HepG2 (cell line): ENCODE measurements around the gene C14orf132. TPM values are rescaled to one million over a fixed set of nuclear protein-coding genes. Genes with fewer than 3 reads are reported as not detected.

Experiments used
- ATAC-seq: fragments of 200-7000 bp; cut with Tn5 transposase; 3 replicates; pipeline ENCODE4 v1.9.1; 2020; ENCODE audit warnings: mild to moderate bottlenecking, moderate library complexity
- BruUV-seq: library from RNA; stranded (reverse); fragments of 400-500 nt; replicated peaks from 2 replicates; lab custom pipeline; 2021; lab: Mats Ljungman, UMichigan
- CTCF ChIA-PET: fragments of 300-600 bp; formaldehyde crosslinking; extraction: SDS; loops from one replicate; lab custom pipeline; 2021; ENCODE audit warnings: low total read pairs, inconsistent platforms, low intra/inter-chr PET ratio; lab: Yijun Ruan, JAX
- POLR2A ChIA-PET: fragments of 350-600 bp; sonication (Branson Sonifier 250); formaldehyde crosslinking; loops from one replicate; lab custom pipeline; 2020; ENCODE audit warnings: antibody characterized with exemption, inconsistent platforms; lab: Yijun Ruan, JAX
- DNase-seq: peaks from one replicate; pipeline ENCODE4 v3.0.0-alpha.2; 2015; ENCODE audit warnings: low spot score
- FAIRE-seq: peaks from 3 replicates; lab custom pipeline; 2011; peaks lifted over from hg19 to GRCh38; lab: Jason Lieb, UNC
- H2AFZ ChIP-seq: one replicate; pipeline ENCODE4 v1.6.1; 2011; ENCODE audit warnings: low read length, inconsistent platforms
- H3K27ac ChIP-seq: fragments of 300-600 bp; 3 replicates; pipeline ENCODE4 v1.8.0; 2011; ENCODE audit warnings: mixed run types, mild to moderate bottlenecking, mixed read lengths, low read length, inconsistent platforms; ENCODE audit not compliant: insufficient read depth; ENCODE audit errors: extremely low read length
- H3K27me3 ChIP-seq, 2 experiments: fragments of 200-600 bp in 1 of 2; 2 replicates in 1 of 2; 3 replicates in 1 of 2; pipeline versions ENCODE4 v1.6.0 to v1.8.0; 2011; ENCODE audit warnings: low read length in 2 of 2, mild to moderate bottlenecking in 2 of 2, moderate library complexity in 2 of 2, inconsistent platforms in 1 of 2; ENCODE audit not compliant: insufficient read depth in 2 of 2, control insufficient read depth in 1 of 2
- H3K36me3 ChIP-seq, 2 experiments: fragments of 200-600 bp in 1 of 2; replicated peaks in 1 of 2; 2 replicates in 1 of 2; 3 replicates in 1 of 2; pipeline versions ENCODE4 v1.5.1 to v1.8.0; 2011; ENCODE audit warnings: low read length in 2 of 2, inconsistent platforms in 1 of 2; ENCODE audit not compliant: insufficient read depth in 2 of 2, control insufficient read depth in 1 of 2
- H3K4me1 ChIP-seq: 2 replicates; pipeline ENCODE4 v1.5.1; 2012; ENCODE audit warnings: low read length, inconsistent platforms; ENCODE audit not compliant: insufficient read depth
- H3K4me2 ChIP-seq: 2 replicates; pipeline ENCODE4 v1.6.0; 2011; ENCODE audit warnings: low read depth, low read length, inconsistent platforms
- H3K4me3 ChIP-seq, 3 experiments: fragments of 200-600 bp in 1 of 3; sonication (generic), shearing (Covaris generic) in 1 of 3; replicated peaks in 1 of 3; 2 replicates each; pipeline ENCODE4 v1.5.1; 2011 to 2016; ENCODE audit warnings: low read length in 3 of 3, inconsistent platforms in 2 of 3, low read depth in 2 of 3, mild to moderate bottlenecking in 2 of 3, control low read depth in 1 of 3, mixed read lengths in 1 of 3; ENCODE audit not compliant: insufficient read depth in 1 of 3
- H3K79me2 ChIP-seq: one replicate; pipeline ENCODE4 v1.6.1; 2011; ENCODE audit warnings: low read length, inconsistent platforms; ENCODE audit not compliant: insufficient read depth
- H3K9ac ChIP-seq: 2 replicates; pipeline ENCODE4 v1.6.0; 2011; ENCODE audit warnings: mild to moderate bottlenecking, low read depth, low read length, inconsistent platforms; ENCODE audit not compliant: insufficient read depth
- H3K9me3 ChIP-seq: 2 replicates; pipeline ENCODE4 v1.5.1; 2012; ENCODE audit warnings: mild to moderate bottlenecking, low read length
- H4K20me1 ChIP-seq: 2 replicates; pipeline ENCODE4 v1.6.0; 2011; ENCODE audit warnings: inconsistent platforms, mild to moderate bottlenecking, low read length, moderate library complexity; ENCODE audit not compliant: insufficient read depth
- EP300 ChIP-seq, 3 experiments: sonication (generic) in 1 of 3; formaldehyde crosslinking in 1 of 3; IDR thresholded peaks; 2 replicates each; pipeline versions ENCODE4 v1.5.1 to v1.6.1; 2011 to 2020; ENCODE audit warnings: low read depth in 2 of 3, low read length in 2 of 3, borderline replicate concordance in 1 of 3, improper control_type of control experiment in 1 of 3, mild to moderate bottlenecking in 1 of 3, missing genetic modification reagents in 1 of 3, moderate library complexity in 1 of 3
- FOXA1 ChIP-seq, 2 experiments: fragments of 450-650 bp in 1 of 2; sonication (generic) in 1 of 2; formaldehyde crosslinking in 1 of 2; IDR thresholded peaks; 2 replicates each; pipeline versions ENCODE4 v1.4.0 to v1.6.1; 2016 to 2020; ENCODE audit warnings: missing genetic modification reagents in 1 of 2
- FOXK1 ChIP-seq: sonication (generic); formaldehyde crosslinking; IDR thresholded peaks from 2 replicates; pipeline ENCODE4 v1.4.0; 2020; ENCODE audit warnings: low read depth, missing genetic modification reagents, borderline replicate concordance
- GMEB2 ChIP-seq: IDR thresholded peaks from 2 replicates; pipeline ENCODE4 v1.6.1; 2016; ENCODE audit warnings: missing biosample characterization, missing genetic modification reagents, low read depth
- IKZF4 ChIP-seq: sonication (generic); formaldehyde crosslinking; IDR thresholded peaks from 2 replicates; pipeline ENCODE4 v1.5.1; 2020; ENCODE audit warnings: borderline replicate concordance, mild to moderate bottlenecking, low read depth, missing genetic modification reagents; ENCODE audit errors: not compliant biosample characterization
- MIER2 ChIP-seq: IDR thresholded peaks from 2 replicates; pipeline ENCODE4 v1.6.1; 2016; ENCODE audit warnings: missing biosample characterization, missing genetic modification reagents
- PATZ1 ChIP-seq: sonication (generic); formaldehyde crosslinking; IDR thresholded peaks from 2 replicates; pipeline ENCODE4 v1.4.0; 2020; ENCODE audit warnings: missing genetic modification reagents
- PLRG1 ChIP-seq: fragments of 450-650 bp; conservative IDR thresholded peaks from 2 replicates; pipeline ENCODE4 v1.6.1; 2016
- TCF7 ChIP-seq: sonication (generic); IDR thresholded peaks from 2 replicates; pipeline ENCODE4 v1.6.1; 2016; ENCODE audit warnings: antibody characterized with exemption, low read depth
- TSC22D2 ChIP-seq: sonication (generic); formaldehyde crosslinking; IDR thresholded peaks from 2 replicates; pipeline ENCODE4 v1.5.1; 2020; ENCODE audit warnings: missing genetic modification reagents, mild to moderate bottlenecking, borderline replicate concordance
- YEATS4 ChIP-seq: sonication (generic); formaldehyde crosslinking; IDR thresholded peaks from 2 replicates; pipeline ENCODE4 v1.4.0; 2020; ENCODE audit warnings: missing genetic modification reagents, borderline replicate concordance
- ZNF792 ChIP-seq: IDR thresholded peaks from 2 replicates; pipeline ENCODE4 v1.6.1; 2016
- WGBS: methylation state at CpG from one replicate; pipeline ENCODE4 v1.1.6; 2017; ENCODE audit warnings: low lambda C conversion rate; 5-methylcytosine and 5-hydroxymethylcytosine counted together
- in situ Hi-C: cut with HindIII; loops from 2 replicates; pipeline ENCODE4 v1.10.0; 2017; ENCODE audit warnings: low pct_unique_long_range_greater_than_20kb; ENCODE audit not compliant: extremely low pct_ligation_motif_present
- intact Hi-C: fragments of 100-400 bp; cut with micrococcal nuclease; formaldehyde crosslinking; loops from one replicate; pipeline ENCODE4 v1.10.0; 2022; ENCODE audit not compliant: unreplicated experiment
- polyA plus RNA-seq, 8 experiments: library from polyadenylated mRNA; depleted of rRNA in 3 of 8; stranded (reverse) in 7 of 8; unstranded in 1 of 8; fragments of >200 nt; fragmentation: Illumina TruSeq in 4 of 8; extraction: Trizol in 4 of 8; gene quantifications; 2 replicates each; pipeline versions ENCODE4 v1.2.1 to v1.2.3, GENCODE V29; 2011 to 2016; ENCODE audit warnings: low read depth in 4 of 8, missing spikeins in 1 of 8, mixed read lengths in 1 of 8; ENCODE audit not compliant: insufficient read depth in 1 of 8
- total RNA-seq, 5 experiments: library from RNA; depleted of rRNA; stranded (reverse); fragments of >200 nt; fragmentation: Illumina TruSeq; extraction: Trizol; gene quantifications; 2 replicates each; pipeline ENCODE4 v1.2.3, GENCODE V29; 2016; ENCODE audit warnings: low read depth in 1 of 5
- TF ChIP-seq, protein P1 (sequence below): sonication (generic); formaldehyde crosslinking; IDR thresholded peaks from 2 replicates; pipeline ENCODE4 v1.5.0; 2020; ENCODE audit warnings: missing genetic modification reagents

C14orf132 gene
- total and polyA plus RNA-seq, 2 of the 13 experiments (the other 11 are each of a cell fraction or from before 2014, with no cell fraction given), result 0.13 to 0.15 TPM

- POLR2A ChIA-PET, result no interaction called here
- intact Hi-C loops (no loop called here), in situ Hi-C loops (no loop called here)
- WGBS, result 25% methylated on average over 6 of the region's 11 CpGs
- no peaks in the 10 kb centered on the region for H3K79me2 ChIP-seq
- H3K36me3 ChIP-seq, result no peaks in the 10 kb centered on the region
- no peak overlapping the region for H3K27ac ChIP-seq
- BruUV-seq, result no TSS peak
- FAIRE-seq (no peak), DNase-seq (no peak), ATAC-seq (no peak)
- no peaks in the 10 kb centered on the region for H3K9me3 ChIP-seq
- H3K27me3 ChIP-seq, result peaks cover 0 to 1% of the 10 kb centered on the region in 2 experiments; a peak in 1 of 5 replicates
- TF ChIP-seq PLRG1 (no peak), FOXK1 (no peak)
- TF ChIP-seq, protein P1, sequence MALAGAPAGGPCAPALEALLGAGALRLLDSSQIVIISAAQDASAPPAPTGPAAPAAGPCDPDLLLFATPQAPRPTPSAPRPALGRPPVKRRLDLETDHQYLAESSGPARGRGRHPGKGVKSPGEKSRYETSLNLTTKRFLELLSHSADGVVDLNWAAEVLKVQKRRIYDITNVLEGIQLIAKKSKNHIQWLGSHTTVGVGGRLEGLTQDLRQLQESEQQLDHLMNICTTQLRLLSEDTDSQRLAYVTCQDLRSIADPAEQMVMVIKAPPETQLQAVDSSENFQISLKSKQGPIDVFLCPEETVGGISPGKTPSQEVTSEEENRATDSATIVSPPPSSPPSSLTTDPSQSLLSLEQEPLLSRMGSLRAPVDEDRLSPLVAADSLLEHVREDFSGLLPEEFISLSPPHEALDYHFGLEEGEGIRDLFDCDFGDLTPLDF (CRISPR knock-in tag), result no peak
- H2AFZ ChIP-seq, result no peak overlapping the region
- no peak overlapping the region for H3K4me2 ChIP-seq
- CTCF ChIA-PET, result no interaction called here
- H3K4me1 ChIP-seq, result no peaks in the 10 kb centered on the region
- no peaks in the 10 kb centered on the region for H4K20me1 ChIP-seq
- H3K4me3 ChIP-seq, result no peak overlapping the region
- no peak overlapping the region for H3K9ac ChIP-seq
Observed at GRCh38 chr14:96030108-96030760, 8.9 kb upstream of the C14orf132 start.

- no peak for DNase-seq
- H3K4me1 ChIP-seq, result no peaks in the 10 kb centered on the region
- no peak overlapping the region for H3K4me2 ChIP-seq
- H3K36me3 ChIP-seq, result no peaks in the 10 kb centered on the region
- H3K9me3 ChIP-seq, result no peaks in the 10 kb centered on the region
- H4K20me1 ChIP-seq, result no peaks in the 10 kb centered on the region
- in situ Hi-C loops, result no loop called here
- FAIRE-seq, result no peak
- no peak for ATAC-seq
- no peak overlapping the region for H3K9ac ChIP-seq
- H3K4me3 ChIP-seq, result no peak overlapping the region
- intact Hi-C loops, result no loop called here
- no TSS peak for BruUV-seq
- WGBS, result 0% methylated on average over 1 of the region's 1 CpG
- no peak overlapping the region for H3K27ac ChIP-seq
- no peaks in the 10 kb centered on the region for H3K79me2 ChIP-seq
- ChIA-PET CTCF (no interaction called here), POLR2A (no interaction called here)
- H2AFZ ChIP-seq, result no peak overlapping the region
- H3K27me3 ChIP-seq, result peaks cover 0 to 1% of the 10 kb centered on the region in 2 experiments; a peak in 1 of 5 replicates
- no peak for TF ChIP-seq YEATS4 (CRISPR knock-in tag)
- no peak for TF ChIP-seq PATZ1 (CRISPR knock-in tag)
- TF ChIP-seq FOXA1 (IDR thresholded peaks at IDR 0.05), result no peak
- TF ChIP-seq FOXA1 (CRISPR knock-in tag; IDR thresholded peaks at IDR 0.05), result no peak
- TF ChIP-seq EP300 (IDR thresholded peaks at IDR 0.05; ENCODE audit: low read depth in 2 of 2, low read length in 2 of 2), result no peak
- no peak for TF ChIP-seq EP300 (CRISPR knock-in tag; IDR thresholded peaks at IDR 0.05; ENCODE audit: borderline replicate concordance)
- no peak for TF ChIP-seq TSC22D2
- no peak for TF ChIP-seq TCF7
- no peak for TF ChIP-seq ZNF792
- TF ChIP-seq IKZF4 (CRISPR knock-in tag), result no peak
- no peak for TF ChIP-seq GMEB2 (CRISPR knock-in tag)
- no peak for TF ChIP-seq MIER2 (CRISPR knock-in tag)
Observed at GRCh38 chr14:96031691-96032090, 7.5 kb upstream of the C14orf132 start.
